SK-N-SH treated with all-trans-retinoic acid at 6 μM for 48 hours (cell line): ENCODE data around the gene LCMT1.

Experiments used
- ATAC-seq: fragments of 200-7000 bp; cut with Tn5 transposase; 3 replicates; pipeline ENCODE4 v1.9.1; 2020; ENCODE audit warnings: mild to moderate bottlenecking, moderate library complexity
- ARNTL ChIP-seq: fragments of 450-650 bp; formaldehyde crosslinking; IDR thresholded peaks from 2 replicates; pipeline ENCODE4 v1.5.0; 2020; ENCODE audit warnings: low read depth, mild to moderate bottlenecking, moderate library complexity, borderline replicate concordance
- BACH2 ChIP-seq: fragments of 250-450 bp; sonication (Bioruptor Pico); IDR thresholded peaks from 2 replicates; pipeline ENCODE4 v1.9.0; 2021; ENCODE audit warnings: mild to moderate bottlenecking, borderline replicate concordance
- CSDC2 ChIP-seq: fragments of 250-450 bp; sonication (Bioruptor Pico); IDR thresholded peaks from 2 replicates; pipeline ENCODE4 v1.5.0; 2020; ENCODE audit warnings: mild to moderate bottlenecking, moderate library complexity
- ESRRG ChIP-seq: fragments of 250-450 bp; sonication (Bioruptor Pico); IDR thresholded peaks from 2 replicates; pipeline ENCODE4 v1.6.1; 2021; ENCODE audit warnings: mild to moderate bottlenecking
- GLIS3 ChIP-seq: fragments of 250-450 bp; sonication (Bioruptor Pico); IDR thresholded peaks from 2 replicates; pipeline ENCODE4 v1.5.0; 2020; ENCODE audit warnings: mild to moderate bottlenecking, moderate library complexity
- ISL1 ChIP-seq: fragments of 250-450 bp; sonication (Bioruptor Pico); IDR thresholded peaks from 2 replicates; pipeline ENCODE4 v2.1.2; 2022; ENCODE audit warnings: mild to moderate bottlenecking, moderate library complexity
- OSR1 ChIP-seq: fragments of 250-450 bp; sonication (Bioruptor Pico); IDR thresholded peaks from 2 replicates; pipeline ENCODE4 v1.8.0; 2022; ENCODE audit warnings: moderate library complexity, mild to moderate bottlenecking, inconsistent platforms
- PPARA ChIP-seq: fragments of 250-450 bp; sonication (Bioruptor Pico); IDR thresholded peaks from 2 replicates; pipeline ENCODE4 v1.5.0; 2020; ENCODE audit warnings: mild to moderate bottlenecking, borderline replicate concordance
- SNAI2 ChIP-seq: fragments of 250-450 bp; sonication (Bioruptor Pico); IDR thresholded peaks from 2 replicates; pipeline ENCODE4 v1.5.0; 2020; ENCODE audit warnings: mild to moderate bottlenecking, moderate library complexity
- TCF4 ChIP-seq: fragments of 250-450 bp; sonication (Bioruptor Pico); IDR thresholded peaks from 2 replicates; pipeline ENCODE4 v1.8.0; 2021; ENCODE audit warnings: mild to moderate bottlenecking, moderate library complexity, borderline replicate concordance
- TOX ChIP-seq: fragments of 250-450 bp; sonication (Bioruptor Pico); IDR thresholded peaks from 2 replicates; pipeline ENCODE4 v1.8.0; 2021; ENCODE audit warnings: mild to moderate bottlenecking, moderate library complexity, borderline replicate concordance
- ZC3H10 ChIP-seq: fragments of 250-450 bp; sonication (Bioruptor Pico); IDR thresholded peaks from 2 replicates; pipeline ENCODE4 v1.5.1; 2021; ENCODE audit warnings: mild to moderate bottlenecking, moderate library complexity
- ZFP30 ChIP-seq: fragments of 450-650 bp; formaldehyde crosslinking; IDR thresholded peaks from 2 replicates; pipeline ENCODE4 v1.5.0; 2022; ENCODE audit warnings: mild to moderate bottlenecking, moderate library complexity
- ZNF70 ChIP-seq: fragments of 450-650 bp; formaldehyde crosslinking; IDR thresholded peaks from 2 replicates; pipeline ENCODE4 v1.5.0; 2020; ENCODE audit warnings: mild to moderate bottlenecking, moderate library complexity
- ZNF8 ChIP-seq: fragments of 450-650 bp; formaldehyde crosslinking; IDR thresholded peaks from 2 replicates; pipeline ENCODE4 v1.5.0; 2020; ENCODE audit warnings: mild to moderate bottlenecking, moderate library complexity
- TF ChIP-seq, protein P1 (sequence below): fragments of 250-450 bp; sonication (Bioruptor Pico); IDR thresholded peaks from 2 replicates; pipeline ENCODE4 v1.5.0; 2020; ENCODE audit warnings: mild to moderate bottlenecking, moderate library complexity
- TF ChIP-seq, protein P2 (sequence below): fragments of 250-450 bp; sonication (Bioruptor Pico); IDR thresholded peaks from 2 replicates; pipeline ENCODE4 v1.5.1; 2020; ENCODE audit warnings: low read depth, mild to moderate bottlenecking, moderate library complexity
- TF ChIP-seq, protein P3 (sequence below): fragments of 250-450 bp; sonication (Bioruptor Pico); IDR thresholded peaks from 2 replicates; pipeline ENCODE4 v1.8.0; 2020; ENCODE audit warnings: mild to moderate bottlenecking, moderate library complexity, borderline replicate concordance
- TF ChIP-seq, protein P4 (sequence below): fragments of 250-450 bp; sonication (Bioruptor Pico); IDR thresholded peaks from 2 replicates; pipeline ENCODE4 v1.5.1; 2021; ENCODE audit warnings: mild to moderate bottlenecking, moderate library complexity
- TF ChIP-seq, protein P5 (sequence below): fragments of 250-450 bp; sonication (Bioruptor Pico); IDR thresholded peaks from 2 replicates; pipeline ENCODE4 v1.8.0; 2021; ENCODE audit warnings: low read depth, mild to moderate bottlenecking, moderate library complexity, borderline replicate concordance

LCMT1 gene

DNA sequence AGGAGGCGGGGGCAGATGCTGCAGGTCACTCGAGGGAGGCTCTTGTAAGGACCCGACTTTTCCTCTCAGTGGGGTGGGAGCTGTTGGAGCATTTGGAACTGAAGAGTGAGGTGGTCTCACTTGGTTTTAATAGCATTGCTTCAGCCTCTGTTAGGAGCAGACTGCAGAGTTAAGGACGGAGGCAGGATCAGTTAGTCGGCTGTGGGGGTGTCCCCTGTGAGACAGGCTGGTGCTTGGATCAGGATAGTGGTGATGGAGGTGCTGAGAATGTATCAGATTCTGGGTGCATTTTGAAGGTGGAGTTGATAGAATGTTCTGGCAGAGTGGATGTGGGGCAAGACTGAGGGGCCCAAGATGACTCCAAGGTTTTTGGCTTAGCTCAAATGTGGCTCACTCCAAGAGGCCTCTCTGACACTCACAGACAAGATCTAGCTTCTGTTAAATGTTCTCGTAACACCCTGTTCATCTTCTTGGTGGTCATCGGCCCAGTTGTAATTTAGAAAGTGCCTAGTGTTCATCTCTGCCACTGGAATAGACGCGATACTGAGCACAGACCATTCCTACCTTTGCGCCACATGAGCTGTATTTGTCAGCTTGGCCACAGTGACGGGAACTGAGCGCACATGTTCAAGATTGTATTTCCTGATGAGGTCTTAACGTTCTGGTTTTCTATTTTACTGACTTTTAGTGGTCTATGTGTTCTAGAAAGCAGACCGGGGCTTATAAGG lies 7.5 kb downstream of the LCMT1 start:
- no peak for TF ChIP-seq ZNF70 (CRISPR knock-in tag)
- no peak for TF ChIP-seq SNAI2 (CRISPR knock-in tag)
- TF ChIP-seq ARNTL (CRISPR knock-in tag), result no peak
- TF ChIP-seq, protein P1, sequence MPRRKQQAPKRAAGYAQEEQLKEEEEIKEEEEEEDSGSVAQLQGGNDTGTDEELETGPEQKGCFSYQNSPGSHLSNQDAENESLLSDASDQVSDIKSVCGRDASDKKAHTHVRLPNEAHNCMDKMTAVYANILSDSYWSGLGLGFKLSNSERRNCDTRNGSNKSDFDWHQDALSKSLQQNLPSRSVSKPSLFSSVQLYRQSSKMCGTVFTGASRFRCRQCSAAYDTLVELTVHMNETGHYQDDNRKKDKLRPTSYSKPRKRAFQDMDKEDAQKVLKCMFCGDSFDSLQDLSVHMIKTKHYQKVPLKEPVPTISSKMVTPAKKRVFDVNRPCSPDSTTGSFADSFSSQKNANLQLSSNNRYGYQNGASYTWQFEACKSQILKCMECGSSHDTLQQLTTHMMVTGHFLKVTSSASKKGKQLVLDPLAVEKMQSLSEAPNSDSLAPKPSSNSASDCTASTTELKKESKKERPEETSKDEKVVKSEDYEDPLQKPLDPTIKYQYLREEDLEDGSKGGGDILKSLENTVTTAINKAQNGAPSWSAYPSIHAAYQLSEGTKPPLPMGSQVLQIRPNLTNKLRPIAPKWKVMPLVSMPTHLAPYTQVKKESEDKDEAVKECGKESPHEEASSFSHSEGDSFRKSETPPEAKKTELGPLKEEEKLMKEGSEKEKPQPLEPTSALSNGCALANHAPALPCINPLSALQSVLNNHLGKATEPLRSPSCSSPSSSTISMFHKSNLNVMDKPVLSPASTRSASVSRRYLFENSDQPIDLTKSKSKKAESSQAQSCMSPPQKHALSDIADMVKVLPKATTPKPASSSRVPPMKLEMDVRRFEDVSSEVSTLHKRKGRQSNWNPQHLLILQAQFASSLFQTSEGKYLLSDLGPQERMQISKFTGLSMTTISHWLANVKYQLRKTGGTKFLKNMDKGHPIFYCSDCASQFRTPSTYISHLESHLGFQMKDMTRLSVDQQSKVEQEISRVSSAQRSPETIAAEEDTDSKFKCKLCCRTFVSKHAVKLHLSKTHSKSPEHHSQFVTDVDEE, result no peak
- TF ChIP-seq TCF4 (CRISPR knock-in tag), result no peak
- TF ChIP-seq ESRRG (CRISPR knock-in tag), result no peak
- no peak for TF ChIP-seq ZFP30 (CRISPR knock-in tag)
- TF ChIP-seq, protein P2, sequence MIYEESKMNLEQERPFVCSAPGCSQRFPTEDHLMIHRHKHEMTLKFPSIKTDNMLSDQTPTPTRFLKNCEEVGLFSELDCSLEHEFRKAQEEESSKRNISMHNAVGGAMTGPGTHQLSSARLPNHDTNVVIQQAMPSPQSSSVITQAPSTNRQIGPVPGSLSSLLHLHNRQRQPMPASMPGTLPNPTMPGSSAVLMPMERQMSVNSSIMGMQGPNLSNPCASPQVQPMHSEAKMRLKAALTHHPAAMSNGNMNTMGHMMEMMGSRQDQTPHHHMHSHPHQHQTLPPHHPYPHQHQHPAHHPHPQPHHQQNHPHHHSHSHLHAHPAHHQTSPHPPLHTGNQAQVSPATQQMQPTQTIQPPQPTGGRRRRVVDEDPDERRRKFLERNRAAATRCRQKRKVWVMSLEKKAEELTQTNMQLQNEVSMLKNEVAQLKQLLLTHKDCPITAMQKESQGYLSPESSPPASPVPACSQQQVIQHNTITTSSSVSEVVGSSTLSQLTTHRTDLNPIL (CRISPR knock-in tag), result no peak
- TF ChIP-seq OSR1, result no peak
- TF ChIP-seq ZNF8 (CRISPR knock-in tag), result no peak
- TF ChIP-seq, protein P3, sequence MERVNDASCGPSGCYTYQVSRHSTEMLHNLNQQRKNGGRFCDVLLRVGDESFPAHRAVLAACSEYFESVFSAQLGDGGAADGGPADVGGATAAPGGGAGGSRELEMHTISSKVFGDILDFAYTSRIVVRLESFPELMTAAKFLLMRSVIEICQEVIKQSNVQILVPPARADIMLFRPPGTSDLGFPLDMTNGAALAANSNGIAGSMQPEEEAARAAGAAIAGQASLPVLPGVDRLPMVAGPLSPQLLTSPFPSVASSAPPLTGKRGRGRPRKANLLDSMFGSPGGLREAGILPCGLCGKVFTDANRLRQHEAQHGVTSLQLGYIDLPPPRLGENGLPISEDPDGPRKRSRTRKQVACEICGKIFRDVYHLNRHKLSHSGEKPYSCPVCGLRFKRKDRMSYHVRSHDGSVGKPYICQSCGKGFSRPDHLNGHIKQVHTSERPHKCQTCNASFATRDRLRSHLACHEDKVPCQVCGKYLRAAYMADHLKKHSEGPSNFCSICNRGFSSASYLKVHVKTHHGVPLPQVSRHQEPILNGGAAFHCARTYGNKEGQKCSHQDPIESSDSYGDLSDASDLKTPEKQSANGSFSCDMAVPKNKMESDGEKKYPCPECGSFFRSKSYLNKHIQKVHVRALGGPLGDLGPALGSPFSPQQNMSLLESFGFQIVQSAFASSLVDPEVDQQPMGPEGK (CRISPR knock-in tag), result no peak
- TF ChIP-seq, protein P4, sequence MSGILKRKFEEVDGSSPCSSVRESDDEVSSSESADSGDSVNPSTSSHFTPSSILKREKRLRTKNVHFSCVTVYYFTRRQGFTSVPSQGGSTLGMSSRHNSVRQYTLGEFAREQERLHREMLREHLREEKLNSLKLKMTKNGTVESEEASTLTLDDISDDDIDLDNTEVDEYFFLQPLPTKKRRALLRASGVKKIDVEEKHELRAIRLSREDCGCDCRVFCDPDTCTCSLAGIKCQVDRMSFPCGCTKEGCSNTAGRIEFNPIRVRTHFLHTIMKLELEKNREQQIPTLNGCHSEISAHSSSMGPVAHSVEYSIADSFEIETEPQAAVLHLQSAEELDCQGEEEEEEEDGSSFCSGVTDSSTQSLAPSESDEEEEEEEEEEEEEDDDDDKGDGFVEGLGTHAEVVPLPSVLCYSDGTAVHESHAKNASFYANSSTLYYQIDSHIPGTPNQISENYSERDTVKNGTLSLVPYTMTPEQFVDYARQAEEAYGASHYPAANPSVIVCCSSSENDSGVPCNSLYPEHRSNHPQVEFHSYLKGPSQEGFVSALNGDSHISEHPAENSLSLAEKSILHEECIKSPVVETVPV (CRISPR knock-in tag), result no peak
- TF ChIP-seq CSDC2 (CRISPR knock-in tag), result no peak
- no peak for TF ChIP-seq ISL1 (CRISPR knock-in tag)
- no peak for TF ChIP-seq BACH2 (CRISPR knock-in tag)
- TF ChIP-seq GLIS3, result no peak
- no peak for TF ChIP-seq PPARA (CRISPR knock-in tag)
- TF ChIP-seq, protein P5, sequence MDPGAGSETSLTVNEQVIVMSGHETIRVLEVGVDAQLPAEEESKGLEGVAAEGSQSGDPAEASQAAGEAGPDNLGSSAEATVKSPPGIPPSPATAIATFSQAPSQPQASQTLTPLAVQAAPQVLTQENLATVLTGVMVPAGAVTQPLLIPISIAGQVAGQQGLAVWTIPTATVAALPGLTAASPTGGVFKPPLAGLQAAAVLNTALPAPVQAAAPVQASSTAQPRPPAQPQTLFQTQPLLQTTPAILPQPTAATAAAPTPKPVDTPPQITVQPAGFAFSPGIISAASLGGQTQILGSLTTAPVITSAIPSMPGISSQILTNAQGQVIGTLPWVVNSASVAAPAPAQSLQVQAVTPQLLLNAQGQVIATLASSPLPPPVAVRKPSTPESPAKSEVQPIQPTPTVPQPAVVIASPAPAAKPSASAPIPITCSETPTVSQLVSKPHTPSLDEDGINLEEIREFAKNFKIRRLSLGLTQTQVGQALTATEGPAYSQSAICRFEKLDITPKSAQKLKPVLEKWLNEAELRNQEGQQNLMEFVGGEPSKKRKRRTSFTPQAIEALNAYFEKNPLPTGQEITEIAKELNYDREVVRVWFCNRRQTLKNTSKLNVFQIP (CRISPR knock-in tag), result no peak
- no peak for TF ChIP-seq ZC3H10 (CRISPR knock-in tag)
- no peak for ATAC-seq

DNA sequence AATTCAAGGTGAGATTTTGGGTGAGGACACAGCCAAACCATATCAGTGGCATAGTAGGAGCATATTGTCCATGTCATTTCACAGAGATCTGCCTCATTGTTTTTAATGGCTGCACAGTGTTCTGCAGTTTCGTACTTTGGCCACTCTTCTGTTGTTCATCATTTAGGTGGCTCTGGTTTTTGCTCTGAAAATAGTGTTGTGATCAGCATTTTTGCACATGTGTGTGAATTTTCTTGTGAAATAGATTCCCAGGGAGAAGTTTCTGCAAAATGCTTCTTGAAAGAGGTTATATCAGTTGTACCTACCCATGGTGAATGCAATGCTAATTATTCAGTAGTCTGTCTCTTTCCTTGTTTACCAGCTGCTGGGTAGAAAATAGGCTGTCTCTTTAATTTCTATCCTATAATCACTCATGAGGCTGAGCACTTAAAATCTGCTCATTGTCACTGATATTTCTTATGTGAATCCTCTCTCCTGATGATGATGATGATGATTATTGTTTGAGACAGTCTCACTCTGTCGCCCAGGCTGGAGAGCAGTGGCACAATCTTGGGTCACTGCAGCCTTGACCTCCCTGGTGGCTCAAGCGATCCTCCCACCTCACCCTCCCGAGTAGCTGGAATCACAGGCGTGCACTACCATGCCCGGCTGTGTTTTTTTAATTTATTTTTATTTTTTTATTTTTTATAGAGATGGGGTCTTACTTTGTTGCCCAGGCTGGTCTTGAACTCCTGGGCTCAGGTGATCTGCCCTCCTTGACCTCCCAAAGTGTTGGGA lies 10.5 kb downstream of the LCMT1 start:
- ATAC-seq, result no peak
- TF ChIP-seq, protein P1, result no peak
- TF ChIP-seq PPARA (CRISPR knock-in tag), result no peak
- no peak for TF ChIP-seq ISL1 (CRISPR knock-in tag)
- TF ChIP-seq, protein P5 (CRISPR knock-in tag), result no peak
- TF ChIP-seq TOX (CRISPR knock-in tag), result no peak
- no peak for TF ChIP-seq ZC3H10 (CRISPR knock-in tag)
- TF ChIP-seq, protein P3 (CRISPR knock-in tag), result no peak
- TF ChIP-seq OSR1, result no peak
- no peak for TF ChIP-seq ZNF8 (CRISPR knock-in tag)
- no peak for TF ChIP-seq BACH2 (CRISPR knock-in tag)
- no peak for TF ChIP-seq GLIS3
- no peak for TF ChIP-seq ZNF70 (CRISPR knock-in tag)
- TF ChIP-seq CSDC2 (CRISPR knock-in tag), result no peak
